OCI-LY7 (cell line): ENCODE measurements around the gene MAPK14. TPM values are rescaled to one million over a fixed set of nuclear protein-coding genes. Genes with fewer than 3 reads are reported as not detected.

Source experiments
- BruUV-seq: library from RNA; stranded (reverse); fragments of 400-500 nt; replicated peaks from 2 replicates; lab custom pipeline; 2021; lab: Mats Ljungman, UMichigan
- CTCF ChIA-PET: fragments of 300-600 bp; sonication (Branson Sonifier 250); formaldehyde crosslinking; loops from one replicate; lab custom pipeline; 2022; ENCODE audit warnings: antibody characterized with exemption; ENCODE audit not compliant: unreplicated experiment; lab: Charles Lee
- POLR2A ChIA-PET: fragments of 300-600 bp; sonication (Branson Sonifier 250); formaldehyde crosslinking; loops from one replicate; lab custom pipeline; 2022; ENCODE audit warnings: antibody characterized with exemption; lab: Charles Lee
- DNase-seq: peaks from one replicate; pipeline ENCODE4 v3.0.0-alpha.2; 2015; ENCODE audit warnings: low spot score
- H2AFZ ChIP-seq: fragments of 200-600 bp; sonication (generic), shearing (Covaris generic); 2 replicates; pipeline ENCODE4 v1.6.1; 2014; ENCODE audit warnings: mild to moderate bottlenecking, antibody characterized with exemption, low read length, moderate library complexity
- H3K27ac ChIP-seq: fragments of 200-600 bp; sonication (generic); 2 replicates; pipeline ENCODE4 v1.5.1; 2014; ENCODE audit warnings: mixed run types, low read depth, mild to moderate bottlenecking, moderate library complexity, low read length, inconsistent platforms; ENCODE audit not compliant: poor library complexity, severe bottlenecking
- H3K36me3 ChIP-seq: fragments of 200-600 bp; sonication (generic); 2 replicates; pipeline ENCODE4 v1.6.1; 2014; ENCODE audit warnings: mild to moderate bottlenecking, antibody characterized with exemption, low read length, moderate library complexity, mixed read lengths; ENCODE audit not compliant: insufficient read depth
- H3K4me1 ChIP-seq: fragments of 200-600 bp; sonication (generic); 2 replicates; pipeline ENCODE4 v1.5.1; 2014; ENCODE audit warnings: mild to moderate bottlenecking, low read length; ENCODE audit not compliant: insufficient read depth, poor library complexity, severe bottlenecking
- H3K4me2 ChIP-seq: fragments of 200-600 bp; sonication (generic); 2 replicates; pipeline ENCODE4 v1.6.1; 2014; ENCODE audit warnings: mild to moderate bottlenecking, low read length
- H3K4me3 ChIP-seq: fragments of 200-600 bp; sonication (generic); 2 replicates; pipeline ENCODE4 v1.5.1; 2014; ENCODE audit warnings: mild to moderate bottlenecking, low read depth, low read length; ENCODE audit not compliant: poor library complexity, severe bottlenecking
- H3K79me2 ChIP-seq: fragments of 200-600 bp; sonication (generic); 2 replicates; pipeline ENCODE4 v1.6.1; 2016; ENCODE audit warnings: low read depth, mild to moderate bottlenecking, low read length, moderate library complexity, mixed read lengths; ENCODE audit not compliant: insufficient read depth
- H3K9me2 ChIP-seq: fragments of 200-600 bp; sonication (generic); 2 replicates; pipeline ENCODE4 v1.6.1; 2016; ENCODE audit warnings: mild to moderate bottlenecking, low read length, mixed read lengths; ENCODE audit not compliant: insufficient read depth
- H3K9me3 ChIP-seq: fragments of 200-600 bp; sonication (generic); 2 replicates; pipeline ENCODE4 v1.6.1; 2014; ENCODE audit warnings: mild to moderate bottlenecking, mixed run types, low read length, mixed read lengths
- H4K20me1 ChIP-seq: fragments of 200-600 bp; sonication (generic); 2 replicates; pipeline ENCODE4 v1.6.1; 2014; ENCODE audit warnings: mild to moderate bottlenecking, antibody characterized with exemption, low read length, moderate library complexity, mixed read lengths; ENCODE audit not compliant: insufficient read depth
- CTCF ChIP-seq: fragments of 200-600 bp; sonication (generic); conservative IDR thresholded peaks from 2 replicates; pipeline ENCODE4 v1.5.1; 2014; ENCODE audit warnings: mild to moderate bottlenecking, antibody characterized with exemption, low read length, moderate library complexity, mixed read lengths
- EZH2phosphoT487 ChIP-seq: fragments of 200-600 bp; sonication (generic); IDR thresholded peaks from 2 replicates; pipeline ENCODE4 v1.6.1; 2018; ENCODE audit warnings: low read depth, borderline replicate concordance, mild to moderate bottlenecking, mixed run types, antibody characterized with exemption, low read length, moderate library complexity, mixed read lengths
- intact Hi-C: fragments of 100-400 bp; cut with micrococcal nuclease; formaldehyde crosslinking; loops from one replicate; pipeline ENCODE4 v1.10.0; 2022; ENCODE audit not compliant: unreplicated experiment
- total RNA-seq, 2 experiments: library from RNA; depleted of rRNA in 1 of 2; stranded (reverse); fragments of >200 nt in 1 of 2; shearing (Covaris generic) in 1 of 2; gene quantifications; 2 replicates each; pipeline ENCODE4 v1.2.3, GENCODE V29; 2014 to 2022

MAPK14 gene
- total RNA-seq, 2 experiments from 2014 or later: 38.7 to 43.1 TPM

DNA sequence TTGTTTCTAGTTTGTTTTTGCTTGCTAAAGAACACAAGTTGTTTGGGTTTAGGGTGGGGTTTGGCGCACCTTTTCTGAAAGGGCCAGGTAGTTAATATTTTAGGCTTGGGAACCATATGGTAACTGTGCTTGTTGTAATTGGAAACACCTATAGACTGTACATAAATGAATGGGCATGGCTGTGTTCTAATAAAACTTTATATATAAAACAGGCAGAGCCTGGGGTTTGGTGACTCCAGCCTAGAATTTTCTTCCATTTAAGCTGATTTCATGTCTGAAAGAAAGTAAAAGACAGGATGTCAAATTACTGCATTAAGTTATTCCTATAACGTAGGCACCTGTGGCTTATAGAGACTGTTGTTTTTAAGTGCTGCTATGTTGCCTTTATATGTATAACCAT lies 66.6 kb downstream of the MAPK14 start:
- Histone ChIP-seq H3K79me2 (no peaks in the 10 kb centered on the region), H3K36me3 (peaks cover 27% of the 10 kb centered on the region; the same call in 1 of the 2 replicates), H3K4me3 (no peak overlapping the region), H3K9me2 (no peaks in the 10 kb centered on the region), H4K20me1 (no peaks in the 10 kb centered on the region), H3K9me3 (no peaks in the 10 kb centered on the region), H3K4me2 (no peak overlapping the region), H3K27ac (no peak overlapping the region), H3K4me1 (peaks cover 8% of the 10 kb centered on the region), H2AFZ (no peak overlapping the region)
- no peak for DNase-seq
- intact Hi-C loops: no loop called here
- BruUV-seq: no TSS peak
- TF ChIP-seq CTCF (no peak), EZH2phosphoT487 (no peak)
- POLR2A ChIA-PET: interaction anchor here (0.6 to 2.1 kb wide), 5 partner anchors 58 to 415 kb away, joined by 3 to 9 read pairs (median 5); partner anchors contain the start of gene MAPK14
- CTCF ChIA-PET: interaction anchor here (1.6 kb wide), 1 partner anchor 65 kb away, joined by 5 read pairs; no protein-coding TSS in a partner anchor

- Histone ChIP-seq H2AFZ (no peak overlapping the region), H3K9me2 (no peaks in the 10 kb centered on the region), H4K20me1 (no peaks in the 10 kb centered on the region), H3K9me3 (no peaks in the 10 kb centered on the region), H3K36me3 (peaks cover 27% of the 10 kb centered on the region; the same call in 1 of the 2 replicates), H3K27ac (no peak overlapping the region), H3K4me1 (peaks cover 8% of the 10 kb centered on the region), H3K4me3 (no peak overlapping the region), H3K79me2 (no peaks in the 10 kb centered on the region), H3K4me2 (peak overlapping the region; percentile 5; the same call in 1 of the 2 replicates)
- intact Hi-C loops: loop anchor here (1.0 kb wide), 1 partner anchor 68 kb away; the partner anchor contains the start of gene MAPK14
- ChIA-PET POLR2A (interaction anchor here (0.8 to 2.1 kb wide), 6 partner anchors 9 to 68 kb away, joined by 3 to 9 read pairs (median 4); partner anchors contain the start of gene MAPK14), CTCF (interaction anchor here (0.6 to 1.6 kb wide), 6 partner anchors 8 to 66 kb away, joined by 3 to 6 read pairs (median 4); no protein-coding TSS in a partner anchor)
- BruUV-seq: no TSS peak
- DNase-seq: peak; percentile 78
- TF ChIP-seq CTCF (peak; percentile 99), EZH2phosphoT487 (no peak)
These were observed 67.3 kb downstream of the MAPK14 start for GRCh38 chr6:36094753-36095496.
